ENCODE data around the gene RGS10. TPM values are rescaled to one million over a fixed set of nuclear protein-coding genes. Genes with fewer than 3 reads are reported as not detected.

RGS10 gene
- total RNA-seq, 4 donors from 2014 or later, result 21.4 to 97.6 (median 35.5) TPM

- no peaks in the 10 kb centered on the region for H3K9me3 ChIP-seq
- TF ChIP-seq POLR2A (IDR thresholded peaks at IDR 0.05) (no peak), CTCF (IDR thresholded peaks at IDR 0.05) (no peak)
- H3K27ac ChIP-seq, result no peak overlapping the region
- H3K36me3 ChIP-seq, result no peaks in the 10 kb centered on the region
- intact Hi-C loops (cut with DNase I), result no loop called here
- no peak for DNase-seq
- peaks cover 0 to 6% of the 10 kb centered on the region in 2 donors for H3K4me1 ChIP-seq
- 77 to 88% methylated on average over 6 of the region's 6 CpGs for WGBS, 2 donors
- no peaks in the 10 kb centered on the region for H3K27me3 ChIP-seq
- no peak overlapping the region for H3K4me3 ChIP-seq (replicated peaks in 1 of 3)
Observed at GRCh38 chr10:119500821-119501220, 41.7 kb downstream of the RGS10 start.

- H3K27ac ChIP-seq, result no peak overlapping the region
- H3K9me3 ChIP-seq, result no peaks in the 10 kb centered on the region
- peaks cover 0 to 6% of the 10 kb centered on the region in 2 donors for H3K4me1 ChIP-seq
- no peaks in the 10 kb centered on the region for H3K36me3 ChIP-seq
- WGBS, 2 donors, result 85 to 86% methylated on average over 8 of the region's 8 CpGs
- TF ChIP-seq CTCF (IDR thresholded peaks at IDR 0.05), result no peak
- no peak for TF ChIP-seq POLR2A (IDR thresholded peaks at IDR 0.05)
- DNase-seq, result no peak
- H3K27me3 ChIP-seq, result no peaks in the 10 kb centered on the region
- H3K4me3 ChIP-seq (replicated peaks in 1 of 3), result no peak overlapping the region
- intact Hi-C loops (cut with DNase I), result no loop called here
Observed at GRCh38 chr10:119500123-119500795, 42.3 kb downstream of the RGS10 start.

GRCh38 chr10:119499677-119500002 is 42.9 kb downstream of the RGS10 start:
- Histone ChIP-seq H3K9me3 (no peaks in the 10 kb centered on the region), H3K36me3 (no peaks in the 10 kb centered on the region), H3K4me1 (peaks cover 0 to 6% of the 10 kb centered on the region in 2 donors), H3K27ac (no peak overlapping the region), H3K4me3 (replicated peaks in 1 of 3) (no peak overlapping the region), H3K27me3 (no peaks in the 10 kb centered on the region)
- 88 to 90% methylated on average over 5 of the region's 5 CpGs for WGBS, 2 donors
- TF ChIP-seq POLR2A (IDR thresholded peaks at IDR 0.05) (no peak), CTCF (IDR thresholded peaks at IDR 0.05) (no peak)
- DNase-seq, result no peak
- intact Hi-C loops (cut with DNase I), result no loop called here

GRCh38 chr10:119498889-119499676 is 43.4 kb downstream of the RGS10 start:
- intact Hi-C loops (cut with DNase I), result no loop called here
- H3K4me3 ChIP-seq (replicated peaks in 1 of 3), result no peak overlapping the region
- no peaks in the 10 kb centered on the region for H3K27me3 ChIP-seq
- H3K9me3 ChIP-seq, result no peaks in the 10 kb centered on the region
- no peak for TF ChIP-seq CTCF (IDR thresholded peaks at IDR 0.05)
- no peak for TF ChIP-seq POLR2A (IDR thresholded peaks at IDR 0.05)
- H3K36me3 ChIP-seq, result no peaks in the 10 kb centered on the region
- DNase-seq, result no peak
- WGBS, 2 donors, result 85 to 87% methylated on average over 8 to 11 of the region's 11 CpGs
- no peak overlapping the region for H3K27ac ChIP-seq
- peaks cover 0 to 6% of the 10 kb centered on the region in 2 donors for H3K4me1 ChIP-seq

GRCh38 chr10:119497243-119497642 is 45.3 kb downstream of the RGS10 start:
- DNase-seq, result peak; percentile 45 to 65
- Histone ChIP-seq H3K27me3 (no peaks in the 10 kb centered on the region), H3K9me3 (no peaks in the 10 kb centered on the region), H3K27ac (no peak overlapping the region), H3K4me3 (replicated peaks in 1 of 3) (no peak overlapping the region), H3K4me1 (peaks cover 0 to 6% of the 10 kb centered on the region in 2 donors), H3K36me3 (no peaks in the 10 kb centered on the region)
- WGBS, 2 donors, result 66 to 71% methylated on average over 9 of the region's 9 CpGs
- TF ChIP-seq CTCF (IDR thresholded peaks at IDR 0.05), result no peak
- TF ChIP-seq POLR2A (IDR thresholded peaks at IDR 0.05), result no peak
- intact Hi-C loops (cut with DNase I), result no loop called here
